Activated naive CD4-positive, alpha-beta T cell treated with anti-CD3 and anti-CD28 coated beads, Interleukin-2, amount 10 ng/mL, durations not matched to agents 7 days and 5 days (primary cell): Measurements from ENCODE around the gene IQSEC1.

Experiments used
- CTCF ChIA-PET: fragments of 350-600 bp; sonication (Branson Sonifier 250); formaldehyde crosslinking; loops from one replicate; lab custom pipeline; 2021; ENCODE audit warnings: antibody characterized with exemption; lab: Charles Lee
- DNase-seq: peaks from one replicate; pipeline ENCODE4 v3.0.0-alpha.2; 2020
- H3K27ac Mint-ChIP-seq: one replicate; pipeline ENCODE4 v1.8.0; 2021; ENCODE audit warnings: mild to moderate bottlenecking, moderate library complexity, mixed read lengths
- H3K27me3 Mint-ChIP-seq: one replicate; pipeline ENCODE4 v1.8.0; 2021; ENCODE audit warnings: mild to moderate bottlenecking, mixed read lengths
- H3K36me3 Mint-ChIP-seq: one replicate; pipeline ENCODE4 v1.8.0; 2021; ENCODE audit warnings: mixed read lengths
- H3K4me1 Mint-ChIP-seq: one replicate; pipeline ENCODE4 v1.8.0; 2021; ENCODE audit warnings: mixed read lengths
- H3K4me3 Mint-ChIP-seq: one replicate; pipeline ENCODE4 v1.8.0; 2021; ENCODE audit warnings: mild to moderate bottlenecking, moderate library complexity, mixed read lengths
- H3K9me3 Mint-ChIP-seq: one replicate; pipeline ENCODE4 v1.8.0; 2021; ENCODE audit warnings: mixed read lengths

Gene IQSEC1

GRCh38 chr3:13102386-13103345 is 29.4 kb upstream of the IQSEC1 start:
- Mint-ChIP-seq H3K4me3 (no peak overlapping the region), H3K27me3 (peaks cover 11% of the 10 kb centered on the region), H3K4me1 (no peaks in the 10 kb centered on the region), H3K27ac (no peak overlapping the region), H3K36me3 (no peaks in the 10 kb centered on the region), H3K9me3 (no peaks in the 10 kb centered on the region)
- CTCF ChIA-PET: interaction anchor here (0.8 to 2.0 kb wide), 3 partner anchors 18 to 778 kb away, joined by 3 to 6 read pairs (median 3); no protein-coding TSS in a partner anchor
- DNase-seq: no peak

GRCh38 chr3:13099707-13100106 is 26.5 kb upstream of the IQSEC1 start:
- Mint-ChIP-seq H3K27ac (no peak overlapping the region), H3K4me3 (no peak overlapping the region), H3K27me3 (peaks cover 31% of the 10 kb centered on the region), H3K9me3 (no peaks in the 10 kb centered on the region), H3K36me3 (no peaks in the 10 kb centered on the region), H3K4me1 (no peaks in the 10 kb centered on the region)
- no peak for DNase-seq
- CTCF ChIA-PET: interaction anchor here (1.4 to 1.7 kb wide), 2 partner anchors 8 to 352 kb away, joined by 4 to 5 read pairs; no protein-coding TSS in a partner anchor

GRCh38 chr3:13098192-13098988 is 25.2 kb upstream of the IQSEC1 start:
- Mint-ChIP-seq H3K36me3 (no peaks in the 10 kb centered on the region), H3K9me3 (no peaks in the 10 kb centered on the region), H3K27me3 (peaks cover 44% of the 10 kb centered on the region), H3K4me3 (no peak overlapping the region), H3K27ac (no peak overlapping the region), H3K4me1 (no peaks in the 10 kb centered on the region)
- no peak for DNase-seq
- CTCF ChIA-PET: interaction anchor here (1.4 kb wide), 1 partner anchor 354 kb away, joined by 4 read pairs; no protein-coding TSS in a partner anchor

DNA sequence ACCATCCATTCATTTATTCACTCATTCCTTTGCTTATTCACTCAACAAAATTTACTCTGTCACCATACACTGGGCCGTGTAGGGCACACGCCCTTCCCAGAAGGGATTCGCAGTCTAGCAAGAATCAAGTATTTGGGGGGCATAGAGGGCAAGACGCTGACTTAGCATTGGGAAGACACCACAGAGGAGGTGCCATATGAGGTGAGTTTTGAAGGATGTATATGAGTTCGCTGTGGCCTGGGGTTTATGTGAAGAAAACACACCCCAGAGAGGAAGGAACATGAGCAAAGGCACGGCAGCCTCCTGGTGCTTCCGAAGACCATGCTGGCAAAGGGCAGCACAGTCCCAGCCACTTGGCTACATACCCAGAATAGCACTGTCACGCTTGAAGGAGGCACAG is 23.1 kb upstream of the IQSEC1 start:
- no peak for DNase-seq
- peaks cover 57% of the 10 kb centered on the region for H3K27me3 Mint-ChIP-seq
- no peaks in the 10 kb centered on the region for H3K9me3 Mint-ChIP-seq
- H3K4me3 Mint-ChIP-seq: no peak overlapping the region
- H3K27ac Mint-ChIP-seq: no peak overlapping the region
- CTCF ChIA-PET: no interaction called here
- peaks cover 6% of the 10 kb centered on the region for H3K4me1 Mint-ChIP-seq
- H3K36me3 Mint-ChIP-seq: no peaks in the 10 kb centered on the region

- Mint-ChIP-seq H3K9me3 (no peaks in the 10 kb centered on the region), H3K4me3 (no peak overlapping the region), H3K27me3 (peaks cover 56% of the 10 kb centered on the region), H3K36me3 (no peaks in the 10 kb centered on the region), H3K4me1 (peaks cover 6% of the 10 kb centered on the region), H3K27ac (no peak overlapping the region)
- CTCF ChIA-PET: no interaction called here
- no peak for DNase-seq
Measured at GRCh38 chr3:13095408-13095937, 22.2 kb upstream of the IQSEC1 start.

DNA sequence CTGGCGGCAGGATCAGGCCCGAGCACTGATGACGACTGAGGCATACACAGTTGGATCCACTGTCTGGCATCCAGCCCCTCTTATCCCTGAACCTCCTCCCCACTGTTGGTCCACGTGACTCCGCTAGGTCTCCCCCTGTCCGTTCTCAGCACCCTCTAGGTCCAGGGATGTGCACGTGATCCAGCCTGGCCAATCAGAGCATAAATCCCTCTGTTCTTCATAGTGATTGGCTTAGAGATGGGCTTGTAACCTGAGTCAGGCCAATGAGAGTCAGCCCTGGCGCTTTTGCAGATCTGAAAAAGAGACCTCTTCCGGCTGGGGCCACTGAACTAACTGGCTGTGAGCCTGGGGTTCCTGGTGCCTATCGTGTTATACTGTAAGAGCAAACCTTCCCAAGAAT is 20.5 kb upstream of the IQSEC1 start:
- Mint-ChIP-seq H3K4me3 (no peak overlapping the region), H3K4me1 (peaks cover 6% of the 10 kb centered on the region), H3K9me3 (no peaks in the 10 kb centered on the region), H3K27me3 (peaks cover 49% of the 10 kb centered on the region), H3K36me3 (no peaks in the 10 kb centered on the region), H3K27ac (no peak overlapping the region)
- DNase-seq: no peak
- CTCF ChIA-PET: interaction anchor here (2.5 to 4.6 kb wide), 3 partner anchors 10 to 369 kb away, joined by 7 to 36 read pairs (median 27); no protein-coding TSS in a partner anchor

DNA sequence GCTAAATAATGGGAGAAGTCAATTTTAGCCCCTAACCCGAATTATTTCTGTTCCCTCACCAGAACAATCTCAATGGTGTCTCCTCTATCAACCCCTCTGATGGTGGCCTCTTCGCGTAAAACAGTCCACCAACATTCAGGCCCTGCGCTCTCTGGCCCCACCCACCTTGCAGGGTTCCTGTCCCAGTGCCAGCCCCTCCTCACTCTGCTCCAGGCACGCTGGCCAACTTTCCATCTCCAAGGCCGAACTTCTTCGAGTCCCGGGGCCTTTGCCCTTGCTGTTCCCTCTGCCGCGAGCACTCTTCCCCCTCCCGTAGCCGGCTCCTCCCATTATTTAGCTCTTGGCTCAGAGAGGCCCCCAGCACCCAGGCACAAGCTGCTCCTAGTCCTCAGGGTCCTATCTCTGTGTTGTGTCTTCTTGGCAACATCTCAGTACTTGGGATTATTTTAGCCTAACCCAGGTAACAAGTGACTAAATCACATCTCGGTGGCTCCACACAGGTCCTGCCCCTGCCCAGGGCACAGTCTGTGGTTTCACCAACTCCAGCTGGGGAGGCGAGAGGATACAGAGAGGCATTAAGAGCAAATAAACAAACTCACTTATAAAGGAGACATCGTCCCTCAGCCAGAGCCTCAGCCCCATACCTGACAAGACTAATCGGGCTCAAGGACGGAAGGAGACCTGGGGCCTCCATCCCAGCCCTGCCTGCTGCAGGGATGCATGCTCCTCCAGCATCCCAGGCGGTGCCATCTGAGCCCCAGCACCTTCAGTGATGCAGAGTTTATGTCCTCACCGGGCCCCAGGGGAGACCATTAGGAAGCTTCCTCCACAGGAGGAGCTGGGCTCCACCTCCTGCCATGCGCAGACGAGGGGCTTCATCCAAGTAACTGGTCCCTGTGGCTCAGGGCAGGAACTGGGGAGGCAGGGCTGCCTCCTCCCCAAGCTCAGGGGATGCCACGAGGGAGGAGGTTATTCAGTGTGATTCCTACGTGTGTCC is 19.7 kb upstream of the IQSEC1 start:
- no peak for DNase-seq
- Mint-ChIP-seq H3K9me3 (no peaks in the 10 kb centered on the region), H3K27ac (no peak overlapping the region), H3K27me3 (peaks cover 49% of the 10 kb centered on the region), H3K4me1 (peaks cover 6% of the 10 kb centered on the region), H3K36me3 (no peaks in the 10 kb centered on the region), H3K4me3 (no peak overlapping the region)
- CTCF ChIA-PET: interaction anchor here (0.8 to 4.6 kb wide), 18 partner anchors 8 to 555 kb away, joined by 3 to 36 read pairs (median 5); no protein-coding TSS in a partner anchor

DNA sequence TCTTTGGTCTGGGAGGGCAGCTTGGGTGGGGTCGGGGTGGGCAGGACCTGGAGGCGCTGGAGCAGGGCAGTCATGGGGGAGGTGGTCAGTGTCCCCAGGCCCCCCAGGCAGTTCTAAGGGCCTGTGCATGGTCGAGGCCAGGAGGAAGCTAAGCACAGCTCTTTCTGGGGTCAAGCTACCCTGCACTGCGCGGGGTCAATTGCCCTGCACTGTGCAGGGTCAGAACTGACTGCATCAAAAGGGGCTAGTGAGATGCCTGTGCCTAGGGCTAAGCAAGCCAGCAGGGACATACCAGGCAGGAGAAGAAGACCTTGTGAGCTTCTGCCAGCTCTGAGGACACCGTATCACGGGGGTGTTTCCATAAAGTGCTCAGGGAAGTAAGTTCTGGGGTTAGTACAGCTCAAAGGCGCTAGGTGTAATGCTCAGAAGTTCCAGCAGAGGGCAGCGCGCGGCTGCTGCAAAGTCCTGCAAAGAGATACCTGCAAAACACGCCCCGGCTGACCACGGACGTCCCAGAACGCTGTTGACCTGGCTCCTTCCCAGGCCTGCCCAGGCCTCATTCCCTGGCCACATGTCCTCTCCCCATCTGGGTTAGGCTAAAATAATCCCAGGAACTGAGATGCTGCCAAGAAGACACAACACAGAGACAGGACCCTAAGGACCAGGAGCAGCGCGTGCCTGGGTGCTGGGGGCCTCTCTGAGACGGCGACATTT is 18.8 kb upstream of the IQSEC1 start:
- H3K4me3 Mint-ChIP-seq: no peak overlapping the region
- CTCF ChIA-PET: interaction anchor here (0.6 to 4.6 kb wide), 37 partner anchors 8 to 556 kb away, joined by 3 to 36 read pairs (median 4); partner anchors contain the start of gene IQSEC1
- H3K4me1 Mint-ChIP-seq: peaks cover 6% of the 10 kb centered on the region
- no peaks in the 10 kb centered on the region for H3K36me3 Mint-ChIP-seq
- no peaks in the 10 kb centered on the region for H3K9me3 Mint-ChIP-seq
- no peak overlapping the region for H3K27ac Mint-ChIP-seq
- DNase-seq: peak; percentile 89
- peaks cover 49% of the 10 kb centered on the region for H3K27me3 Mint-ChIP-seq

DNA sequence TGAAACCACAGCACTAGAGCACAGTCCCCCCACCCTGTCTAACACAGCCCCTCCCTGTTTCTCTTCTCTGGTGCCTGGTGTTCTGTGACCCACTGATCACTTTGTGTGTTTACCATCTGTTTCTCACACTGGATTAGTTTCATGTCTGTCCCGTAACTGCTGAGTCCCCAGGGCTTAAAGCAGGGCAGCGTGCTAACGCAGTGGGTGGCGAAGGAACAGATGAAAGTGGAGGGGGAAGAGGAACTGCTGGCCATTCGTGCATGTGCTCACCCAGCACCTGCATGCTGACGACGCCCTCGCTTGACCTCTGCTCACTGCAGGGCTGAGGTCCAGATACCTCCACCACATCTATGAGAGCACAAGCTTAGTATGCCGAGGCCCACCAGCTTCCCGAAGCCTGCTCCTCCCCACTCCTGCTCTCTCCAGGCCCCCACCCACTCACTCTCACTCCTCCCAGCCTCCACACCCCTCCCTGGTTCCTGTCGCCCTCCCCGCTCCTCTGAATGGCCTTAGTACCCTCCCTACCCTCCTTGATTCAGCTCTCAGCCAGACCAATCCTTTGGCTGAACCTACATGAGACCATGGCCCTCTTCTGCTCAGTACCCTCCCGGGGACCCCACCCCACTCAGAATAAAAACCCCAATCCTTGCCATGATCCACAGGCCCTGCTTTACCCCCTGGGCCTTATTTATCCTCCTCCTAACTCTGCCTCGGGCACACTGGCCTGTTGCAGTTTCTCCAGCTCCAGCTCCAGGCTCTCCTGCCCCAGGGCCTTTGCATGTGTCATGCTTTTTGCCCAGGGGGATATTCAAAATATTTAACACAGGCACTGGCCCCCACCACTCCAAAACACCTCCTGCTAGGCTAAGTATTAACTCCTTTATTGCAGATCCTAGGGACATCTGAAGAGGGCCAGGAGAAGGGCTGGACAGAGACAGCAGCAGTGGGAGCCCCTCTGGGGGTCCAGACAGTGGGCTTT is 15.1 kb upstream of the IQSEC1 start:
- no peak overlapping the region for H3K4me3 Mint-ChIP-seq
- H3K36me3 Mint-ChIP-seq: no peaks in the 10 kb centered on the region
- DNase-seq: no peak
- H3K9me3 Mint-ChIP-seq: no peaks in the 10 kb centered on the region
- H3K4me1 Mint-ChIP-seq: peaks cover 6% of the 10 kb centered on the region
- peaks cover 28% of the 10 kb centered on the region for H3K27me3 Mint-ChIP-seq
- no peak overlapping the region for H3K27ac Mint-ChIP-seq
- CTCF ChIA-PET: no interaction called here

DNA sequence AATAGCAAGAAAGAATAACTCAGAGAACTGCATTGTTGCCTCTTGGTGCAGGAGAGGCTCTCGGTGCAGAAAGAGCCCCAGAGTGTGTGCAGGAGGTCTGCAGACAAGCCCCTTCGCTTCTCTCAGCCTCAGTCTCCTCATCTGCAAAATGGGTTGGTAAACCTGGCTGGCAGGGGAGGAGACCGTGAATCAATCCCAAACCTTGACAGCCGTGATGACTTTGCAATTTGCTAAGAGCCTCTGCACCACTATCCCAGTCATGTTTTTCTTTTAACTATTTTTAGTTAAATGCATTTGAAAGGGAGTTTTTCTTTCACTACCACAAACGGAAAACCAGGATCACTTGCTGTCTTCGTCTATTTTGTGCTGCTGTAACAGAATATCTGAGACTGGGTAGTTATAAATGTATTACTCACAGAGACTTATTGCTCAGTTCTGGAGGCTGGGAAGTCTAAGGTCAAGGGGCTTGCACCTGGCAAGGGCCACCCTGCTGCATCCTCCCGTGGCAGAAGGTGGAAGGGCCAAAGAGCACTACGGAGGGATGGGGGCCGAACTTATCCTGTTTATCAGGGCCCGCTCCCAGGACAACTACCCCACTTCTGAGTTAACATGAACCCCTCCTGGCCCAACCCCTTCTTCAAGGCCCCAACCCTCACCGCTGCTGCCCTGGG is 14.2 kb upstream of the IQSEC1 start:
- Mint-ChIP-seq H3K4me1 (peaks cover 6% of the 10 kb centered on the region), H3K9me3 (no peaks in the 10 kb centered on the region), H3K36me3 (no peaks in the 10 kb centered on the region), H3K27ac (no peak overlapping the region), H3K4me3 (no peak overlapping the region), H3K27me3 (peaks cover 29% of the 10 kb centered on the region)
- no peak for DNase-seq
- CTCF ChIA-PET: no interaction called here

- H3K27me3 Mint-ChIP-seq: peaks cover 28% of the 10 kb centered on the region
- no peak overlapping the region for H3K27ac Mint-ChIP-seq
- no peaks in the 10 kb centered on the region for H3K36me3 Mint-ChIP-seq
- H3K4me3 Mint-ChIP-seq: no peak overlapping the region
- DNase-seq: no peak
- no peaks in the 10 kb centered on the region for H3K4me1 Mint-ChIP-seq
- CTCF ChIA-PET: no interaction called here
- no peaks in the 10 kb centered on the region for H3K9me3 Mint-ChIP-seq
Measured at GRCh38 chr3:13086531-13086981, 13.3 kb upstream of the IQSEC1 start.
